GM19438 (cell line): Measurements from ENCODE around the gene TSPAN33.
"Not testable (repeated sequence)": the region's sequence is repeated elsewhere in the genome, so short reads cannot be mapped to it uniquely, and the experiment has no call there.

Experiments used
- ATAC-seq: cut with Tn5 transposase; IDR thresholded peaks from one replicate; pipeline ENCODE4 v1.9.1; 2021; ENCODE audit warnings: low read depth; ENCODE audit not compliant: unreplicated experiment

The TSPAN33 gene

GRCh38 chr7:129205126-129205818 is 60.8 kb downstream of the TSPAN33 start:
- no peak for ATAC-seq

DNA sequence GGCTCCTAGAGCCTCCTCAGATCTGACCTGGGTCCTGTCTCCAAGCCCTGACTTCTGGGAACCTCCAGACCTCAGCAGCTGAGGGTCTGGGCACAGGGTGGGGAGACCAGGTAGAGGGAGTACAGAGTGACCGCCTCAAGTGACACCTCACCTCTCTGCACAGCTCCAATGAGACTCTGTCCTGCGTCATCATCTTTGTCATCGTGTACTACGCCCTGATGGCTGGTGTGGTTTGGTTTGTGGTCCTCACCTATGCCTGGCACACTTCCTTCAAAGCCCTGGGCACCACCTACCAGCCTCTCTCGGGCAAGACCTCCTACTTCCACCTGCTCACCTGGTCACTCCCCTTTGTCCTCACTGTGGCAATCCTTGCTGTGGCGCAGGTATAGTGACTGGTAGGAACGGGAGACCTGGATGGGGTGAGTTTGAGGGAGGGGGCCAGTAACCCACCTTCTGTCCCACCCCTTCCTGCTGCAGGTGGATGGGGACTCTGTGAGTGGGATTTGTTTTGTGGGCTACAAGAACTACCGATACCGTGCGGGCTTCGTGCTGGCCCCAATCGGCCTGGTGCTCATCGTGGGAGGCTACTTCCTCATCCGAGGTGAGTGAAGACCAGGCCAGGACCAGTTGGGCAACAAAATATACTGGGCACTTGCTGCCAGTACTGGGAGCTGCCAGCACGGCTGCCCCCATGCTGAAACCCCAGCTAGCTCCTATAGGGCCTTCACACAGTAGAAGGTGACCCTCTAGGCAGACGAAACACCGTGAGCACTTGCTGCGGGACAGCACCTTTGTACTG is 61.7 kb downstream of the TSPAN33 start:
- no peak for ATAC-seq

GRCh38 chr7:129208667-129209066 is 64.2 kb downstream of the TSPAN33 start:
- no peak for ATAC-seq

DNA sequence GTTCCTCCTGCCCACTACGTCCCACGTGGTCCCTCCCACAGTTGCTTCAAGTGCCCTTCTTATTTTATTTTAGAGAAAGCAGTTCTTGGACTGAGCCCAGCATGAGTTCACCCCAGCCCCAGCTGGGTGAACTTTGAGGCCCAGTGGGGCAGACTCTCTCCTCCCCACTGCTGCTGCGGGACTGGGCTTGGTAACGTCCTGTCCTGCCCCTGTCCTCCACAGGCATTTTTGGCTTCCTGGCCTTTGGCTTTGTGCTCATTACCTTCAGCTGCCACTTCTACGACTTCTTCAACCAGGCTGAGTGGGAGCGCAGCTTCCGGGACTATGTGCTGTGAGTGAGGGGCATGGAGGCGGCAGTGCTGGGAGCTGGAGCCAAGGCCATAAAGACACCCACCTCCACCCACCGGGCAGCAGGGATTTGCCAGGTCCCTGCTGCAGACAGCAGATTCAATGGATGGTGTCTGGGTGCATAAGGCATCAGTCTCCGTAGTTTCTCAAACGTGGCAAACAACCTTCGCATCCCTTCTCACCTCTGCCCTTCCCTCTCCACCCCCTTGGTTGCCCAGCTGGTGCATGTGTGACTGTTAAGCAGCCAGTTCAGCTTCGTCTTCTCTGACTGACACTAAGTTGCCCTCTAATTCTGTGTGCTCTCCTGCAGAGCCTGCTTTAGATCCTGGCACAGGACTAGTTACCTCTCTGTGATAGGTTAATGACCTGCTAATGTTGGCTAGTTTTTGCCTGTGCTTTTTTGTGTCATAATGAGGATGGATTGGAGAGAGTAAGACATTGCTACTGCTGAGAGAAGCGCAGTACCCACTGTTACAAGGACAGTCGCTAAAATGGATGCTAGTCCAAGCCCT is 64.8 kb downstream of the TSPAN33 start:
- no peak for ATAC-seq

GRCh38 chr7:129210256-129210988 is 65.9 kb downstream of the TSPAN33 start:
- no peak for ATAC-seq

- ATAC-seq, result no peak
Measured at GRCh38 chr7:129210989-129211312, 66.4 kb downstream of the TSPAN33 start.

DNA sequence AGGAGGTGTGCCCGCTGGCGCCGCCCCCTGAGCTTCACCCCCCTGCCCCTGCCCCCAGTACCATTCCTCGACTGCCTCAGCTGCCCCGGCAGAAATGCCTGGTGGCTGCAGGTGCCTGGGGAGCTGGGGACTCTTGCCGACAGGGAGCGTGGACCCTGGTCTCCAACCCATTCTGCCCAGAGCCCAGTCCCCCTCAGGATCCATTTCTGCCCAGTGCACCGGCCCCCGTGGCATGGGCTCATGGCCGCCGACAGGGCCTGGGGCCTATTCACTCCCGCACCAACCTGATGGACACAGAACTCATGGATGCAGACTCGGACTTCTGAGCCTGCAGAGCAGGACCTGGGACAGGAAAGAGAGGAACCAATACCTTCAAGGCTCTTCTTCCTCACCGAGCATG is 67.6 kb downstream of the TSPAN33 start:
- no peak for ATAC-seq

- ATAC-seq, result no peak
Measured at GRCh38 chr7:129212596-129212995, 68.1 kb downstream of the TSPAN33 start.

DNA sequence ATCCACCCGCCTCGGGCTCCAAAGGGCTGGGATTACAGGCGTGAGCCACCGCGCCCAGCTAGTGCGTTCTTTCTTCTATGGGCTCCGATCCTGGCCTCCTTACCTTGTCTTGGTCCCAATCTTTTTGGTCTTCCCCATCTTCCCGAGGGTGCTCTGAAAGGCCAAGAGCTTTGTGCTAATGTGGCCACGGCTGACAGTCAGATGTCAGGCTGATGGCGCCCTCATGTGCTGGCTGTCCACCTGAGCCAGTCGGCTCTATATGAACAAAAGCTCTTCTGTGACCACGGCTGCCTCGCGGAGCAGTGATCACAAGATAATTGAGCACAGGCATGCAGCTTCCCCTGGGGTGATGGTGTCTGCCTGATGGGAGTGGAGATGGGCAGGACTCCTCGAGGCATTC is 69.3 kb downstream of the TSPAN33 start:
- ATAC-seq, result no peak

DNA sequence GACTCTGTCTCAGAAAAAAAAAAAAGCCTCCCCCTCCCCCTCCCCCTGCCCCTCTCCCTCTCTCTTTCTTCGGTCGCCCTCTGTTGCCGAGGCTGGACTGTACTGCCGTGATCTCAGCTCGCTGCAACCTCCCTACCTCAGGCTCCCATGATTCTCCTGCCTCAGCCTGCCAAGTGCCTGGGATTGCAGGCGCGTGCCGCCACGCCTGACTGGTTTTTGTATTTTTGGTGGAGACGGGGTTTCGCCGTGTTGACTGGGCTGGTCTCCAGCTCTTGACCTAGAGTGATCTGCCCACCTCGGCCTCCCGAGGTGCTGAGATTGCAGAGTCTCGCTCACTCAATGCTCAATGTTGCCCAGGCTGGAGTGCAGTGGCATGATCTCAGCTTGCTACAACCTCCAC is 71.2 kb downstream of the TSPAN33 start:
- ATAC-seq, result not testable (repeated sequence)

DNA sequence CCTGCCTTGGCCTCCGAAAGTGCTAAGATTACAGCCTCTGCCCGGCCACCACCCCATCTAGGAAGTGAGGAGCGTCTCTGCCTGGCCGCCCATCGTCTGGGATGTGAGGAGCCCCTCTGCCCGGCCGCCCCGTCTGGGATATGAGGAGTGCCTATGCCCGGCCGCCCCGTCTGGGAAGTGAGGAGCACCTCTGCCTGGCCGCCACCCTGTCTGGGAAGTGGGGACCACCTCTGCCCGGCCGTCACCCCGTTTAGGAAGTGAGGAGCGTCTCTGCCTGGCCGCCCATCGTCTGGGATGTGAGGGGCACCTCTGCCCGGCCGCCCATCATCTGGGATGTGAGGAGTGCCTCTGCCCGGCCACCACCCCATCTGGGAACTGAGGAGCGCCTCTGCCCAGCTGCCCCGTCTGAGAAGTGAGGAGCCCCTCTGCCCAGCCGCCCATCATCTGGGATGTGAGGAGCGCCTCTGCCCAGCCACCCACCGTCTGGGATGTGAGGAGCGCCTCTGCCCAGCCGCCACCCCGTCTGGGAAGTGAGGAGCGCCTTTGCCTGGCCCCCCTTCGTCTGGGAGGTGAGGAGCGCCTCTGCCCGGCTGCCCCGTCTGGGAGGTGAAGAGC is 71.7 kb downstream of the TSPAN33 start:
- ATAC-seq, result not testable (repeated sequence)

DNA sequence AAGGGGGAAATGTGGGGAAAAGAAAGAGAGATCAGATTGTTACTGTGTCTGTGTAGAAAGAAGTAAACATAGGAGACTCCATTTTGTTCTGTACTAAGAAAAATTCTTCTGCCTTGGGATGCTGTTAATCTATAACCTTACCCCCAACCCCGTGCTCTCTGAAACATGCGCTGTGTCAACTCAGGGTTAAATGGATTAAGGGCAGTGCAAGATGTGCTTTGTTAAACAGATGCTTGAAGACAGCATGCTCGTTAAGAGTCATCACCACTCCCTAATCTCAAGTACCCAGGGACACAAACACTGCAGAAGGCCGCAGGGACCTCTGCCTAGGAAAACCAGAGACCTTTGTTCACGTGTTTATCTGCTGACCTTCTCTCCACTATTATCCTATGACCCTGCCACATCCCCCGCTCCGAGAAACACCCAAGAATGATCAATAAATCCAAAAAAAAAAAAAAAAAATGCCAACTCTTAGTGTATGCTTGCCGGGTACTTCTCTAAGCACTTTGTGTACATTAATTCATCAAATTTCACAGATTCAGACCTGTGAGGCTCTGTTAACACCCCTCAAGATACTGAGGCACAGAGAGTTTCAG is 72.4 kb downstream of the TSPAN33 start:
- ATAC-seq, result not testable (repeated sequence)

GRCh38 chr7:129218514-129219062 is 74.1 kb downstream of the TSPAN33 start:
- ATAC-seq, result no peak

DNA sequence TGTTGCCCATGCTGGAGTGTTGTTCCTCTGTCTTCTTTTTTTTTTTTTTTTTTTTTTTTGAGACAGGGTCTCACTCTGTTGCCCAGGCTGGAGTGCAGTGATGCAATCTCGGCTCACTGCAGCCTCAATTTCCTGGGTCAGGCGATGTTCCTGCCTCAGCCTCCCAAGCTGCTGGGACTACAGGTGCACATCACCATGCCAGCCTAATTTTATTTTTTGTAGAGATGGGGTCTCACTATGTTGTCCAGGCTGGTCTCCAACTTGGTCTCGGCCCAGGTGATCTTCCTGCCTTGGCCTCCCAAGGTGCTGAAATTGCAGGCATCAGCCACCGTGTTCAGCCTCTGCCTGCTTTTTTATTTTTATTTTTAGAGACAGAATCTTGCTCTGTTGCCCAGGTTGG is 74.7 kb downstream of the TSPAN33 start:
- ATAC-seq, result not testable (repeated sequence)
